Karpas-422 (cell line): Measurements from ENCODE around the gene RNF144A. TPM values are rescaled to one million over a fixed set of nuclear protein-coding genes. Genes with fewer than 3 reads are reported as not detected.

Experiments
- DNase-seq: peaks from one replicate; pipeline ENCODE4 v3.0.0-alpha.2; 2015
- H2AFZ ChIP-seq: fragments of 200-600 bp; sonication (generic); 2 replicates; pipeline ENCODE4 v1.6.1; 2014; ENCODE audit warnings: antibody characterized with exemption, low read length, mixed read lengths
- H3K27ac ChIP-seq: fragments of 200-600 bp; sonication (generic); 2 replicates; pipeline ENCODE4 v1.5.1; 2014; ENCODE audit warnings: mild to moderate bottlenecking, low read length, moderate library complexity
- H3K27me3 ChIP-seq: fragments of 200-600 bp; sonication (generic); 2 replicates; pipeline ENCODE4 v1.6.1; 2014; ENCODE audit warnings: low read length, mixed read lengths
- H3K36me3 ChIP-seq: fragments of 200-600 bp; sonication (generic); 2 replicates; pipeline ENCODE4 v1.6.1; 2014; ENCODE audit warnings: low read length, mixed read lengths; ENCODE audit not compliant: insufficient read depth
- H3K4me1 ChIP-seq: fragments of 200-600 bp; sonication (generic); 2 replicates; pipeline ENCODE4 v1.6.1; 2014; ENCODE audit warnings: mild to moderate bottlenecking, low read length, mixed read lengths
- H3K4me2 ChIP-seq: fragments of 200-600 bp; sonication (generic); 2 replicates; pipeline ENCODE4 v1.6.1; 2014; ENCODE audit warnings: low read length, low read depth, mild to moderate bottlenecking; ENCODE audit not compliant: poor library complexity, severe bottlenecking
- H3K4me3 ChIP-seq: fragments of 200-600 bp; sonication (generic); 2 replicates; pipeline ENCODE4 v1.5.1; 2014; ENCODE audit warnings: mild to moderate bottlenecking, antibody characterized with exemption, low read length, mixed read lengths
- H3K79me2 ChIP-seq: fragments of 200-600 bp; sonication (generic); 2 replicates; pipeline ENCODE4 v1.6.1; 2014; ENCODE audit warnings: mild to moderate bottlenecking, low read length, mixed read lengths
- H3K9ac ChIP-seq: fragments of 200-600 bp; sonication (generic); 2 replicates; pipeline ENCODE4 v1.6.0; 2014; ENCODE audit warnings: low read length
- H3K9me2 ChIP-seq: fragments of 200-600 bp; sonication (generic), shearing (Covaris generic); replicated peaks from 2 replicates; pipeline ENCODE4 v1.6.0; 2014; ENCODE audit warnings: mild to moderate bottlenecking, low read length, moderate library complexity; ENCODE audit not compliant: insufficient read depth
- H3K9me3 ChIP-seq: fragments of 300-700, 200-600 bp; sonication (generic); 2 replicates; pipeline ENCODE4 v1.6.1; 2014; ENCODE audit warnings: low read length, mixed read lengths
- H4K20me1 ChIP-seq: fragments of 200-600 bp; sonication (generic); 2 replicates; pipeline ENCODE4 v1.6.1; 2014; ENCODE audit warnings: mild to moderate bottlenecking, antibody characterized with exemption, low read length, low read depth; ENCODE audit not compliant: insufficient read depth
- total RNA-seq: library from RNA; depleted of rRNA; stranded (reverse); fragments of >200 nt; shearing (Covaris generic); gene quantifications from 2 replicates; pipeline ENCODE4 v1.2.3, GENCODE V29; 2014; ENCODE audit warnings: low replicate concordance

RNF144A gene
- total RNA-seq, 1 experiment from 2014 or later: 0.07 TPM

- Histone ChIP-seq H3K27ac (no peak overlapping the region), H3K9me3 (no peaks in the 10 kb centered on the region), H3K79me2 (no peaks in the 10 kb centered on the region), H3K4me3 (no peak overlapping the region), H3K36me3 (no peaks in the 10 kb centered on the region), H3K9ac (no peak overlapping the region), H3K27me3 (no peaks in the 10 kb centered on the region), H3K4me1 (peaks cover 7% of the 10 kb centered on the region), H2AFZ (no peak overlapping the region), H4K20me1 (no peaks in the 10 kb centered on the region), H3K4me2 (no peak overlapping the region), H3K9me2 (no peaks in the 10 kb centered on the region)
- DNase-seq: no peak
Measured at GRCh38 chr2:7047661-7048060, 130.4 kb downstream of the RNF144A start.

GRCh38 chr2:7048762-7049294 is 131.6 kb downstream of the RNF144A start:
- H2AFZ ChIP-seq: no peak overlapping the region
- H3K27me3 ChIP-seq: no peaks in the 10 kb centered on the region
- H3K36me3 ChIP-seq: no peaks in the 10 kb centered on the region
- DNase-seq: no peak
- H3K79me2 ChIP-seq: no peaks in the 10 kb centered on the region
- H3K9me3 ChIP-seq: no peaks in the 10 kb centered on the region
- no peak overlapping the region for H3K9ac ChIP-seq
- H3K4me2 ChIP-seq: no peak overlapping the region
- H3K27ac ChIP-seq: no peak overlapping the region
- no peak overlapping the region for H3K4me3 ChIP-seq
- H3K4me1 ChIP-seq: peaks cover 7% of the 10 kb centered on the region
- H3K9me2 ChIP-seq: no peaks in the 10 kb centered on the region
- no peaks in the 10 kb centered on the region for H4K20me1 ChIP-seq

GRCh38 chr2:7052404-7052803 is 135.2 kb downstream of the RNF144A start:
- Histone ChIP-seq H3K36me3 (no peaks in the 10 kb centered on the region), H3K9ac (no peak overlapping the region), H2AFZ (no peak overlapping the region), H3K9me3 (no peaks in the 10 kb centered on the region), H3K4me2 (no peak overlapping the region), H3K4me3 (no peak overlapping the region), H3K27ac (no peak overlapping the region), H3K9me2 (no peaks in the 10 kb centered on the region), H3K4me1 (peaks cover 7% of the 10 kb centered on the region), H4K20me1 (no peaks in the 10 kb centered on the region), H3K27me3 (no peaks in the 10 kb centered on the region), H3K79me2 (no peaks in the 10 kb centered on the region)
- DNase-seq: no peak

- Histone ChIP-seq H3K9me2 (no peaks in the 10 kb centered on the region), H2AFZ (no peak overlapping the region), H3K4me1 (peaks cover 18% of the 10 kb centered on the region), H4K20me1 (no peaks in the 10 kb centered on the region), H3K9me3 (no peaks in the 10 kb centered on the region), H3K27ac (no peak overlapping the region), H3K4me3 (no peak overlapping the region), H3K9ac (no peak overlapping the region), H3K36me3 (no peaks in the 10 kb centered on the region), H3K79me2 (no peaks in the 10 kb centered on the region), H3K4me2 (no peak overlapping the region), H3K27me3 (no peaks in the 10 kb centered on the region)
- DNase-seq: no peak
Measured at GRCh38 chr2:7053650-7054265, 136.5 kb downstream of the RNF144A start.

DNA sequence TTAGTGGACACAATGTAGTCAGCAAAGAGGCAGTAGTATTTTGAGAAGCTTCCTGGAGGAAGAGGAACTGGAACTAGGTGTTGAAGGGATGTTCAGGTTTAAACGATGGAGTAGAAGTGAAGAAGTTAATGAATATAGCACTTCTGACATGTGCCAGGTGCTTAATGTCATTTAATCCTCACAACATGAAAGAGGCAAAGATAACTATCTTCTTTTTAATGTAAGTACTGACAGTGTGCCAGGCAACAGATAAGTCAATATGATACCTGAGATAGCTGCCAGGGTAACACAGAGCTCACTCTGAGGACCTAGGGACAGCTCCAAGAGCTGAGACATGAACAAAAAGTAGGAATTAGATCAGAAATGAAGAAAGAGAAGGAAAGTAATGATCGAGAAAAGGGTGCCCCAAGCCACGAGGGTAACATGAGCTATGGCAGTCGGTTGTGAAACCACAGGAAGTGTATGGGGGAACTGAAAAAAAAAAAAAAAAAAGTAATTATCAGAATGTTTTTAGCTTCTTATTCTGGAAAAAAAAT is 140.7 kb downstream of the RNF144A start:
- H4K20me1 ChIP-seq: no peaks in the 10 kb centered on the region
- no peak overlapping the region for H3K27ac ChIP-seq
- no peak overlapping the region for H3K9ac ChIP-seq
- no peaks in the 10 kb centered on the region for H3K36me3 ChIP-seq
- H3K4me2 ChIP-seq: peak overlapping the region; percentile 47
- H3K9me3 ChIP-seq: no peaks in the 10 kb centered on the region
- H3K4me1 ChIP-seq: peaks cover 12% of the 10 kb centered on the region
- H2AFZ ChIP-seq: no peak overlapping the region
- peak overlapping the region; percentile 13; the same call in 1 of the 2 replicates for H3K4me3 ChIP-seq
- peak; percentile 52 for DNase-seq
- H3K79me2 ChIP-seq: no peaks in the 10 kb centered on the region
- H3K27me3 ChIP-seq: no peaks in the 10 kb centered on the region
- no peaks in the 10 kb centered on the region for H3K9me2 ChIP-seq

- Histone ChIP-seq H3K27ac (no peak overlapping the region), H3K9me3 (no peaks in the 10 kb centered on the region), H3K9ac (no peak overlapping the region), H3K4me2 (no peak overlapping the region), H3K79me2 (no peaks in the 10 kb centered on the region), H3K4me3 (no peak overlapping the region), H3K27me3 (no peaks in the 10 kb centered on the region), H3K36me3 (no peaks in the 10 kb centered on the region), H4K20me1 (no peaks in the 10 kb centered on the region), H3K9me2 (no peaks in the 10 kb centered on the region), H3K4me1 (peaks cover 12% of the 10 kb centered on the region), H2AFZ (no peak overlapping the region)
- no peak for DNase-seq
Measured at GRCh38 chr2:7060156-7060555, 142.9 kb downstream of the RNF144A start.

GRCh38 chr2:7060631-7061449 is 143.6 kb downstream of the RNF144A start:
- Histone ChIP-seq H3K4me3 (no peak overlapping the region), H3K27ac (no peak overlapping the region), H3K4me2 (no peak overlapping the region), H3K9me2 (no peaks in the 10 kb centered on the region), H3K36me3 (no peaks in the 10 kb centered on the region), H3K9ac (no peak overlapping the region), H3K27me3 (no peaks in the 10 kb centered on the region), H2AFZ (no peak overlapping the region), H3K9me3 (no peaks in the 10 kb centered on the region), H3K79me2 (no peaks in the 10 kb centered on the region), H4K20me1 (no peaks in the 10 kb centered on the region), H3K4me1 (peaks cover 12% of the 10 kb centered on the region)
- no peak for DNase-seq

DNA sequence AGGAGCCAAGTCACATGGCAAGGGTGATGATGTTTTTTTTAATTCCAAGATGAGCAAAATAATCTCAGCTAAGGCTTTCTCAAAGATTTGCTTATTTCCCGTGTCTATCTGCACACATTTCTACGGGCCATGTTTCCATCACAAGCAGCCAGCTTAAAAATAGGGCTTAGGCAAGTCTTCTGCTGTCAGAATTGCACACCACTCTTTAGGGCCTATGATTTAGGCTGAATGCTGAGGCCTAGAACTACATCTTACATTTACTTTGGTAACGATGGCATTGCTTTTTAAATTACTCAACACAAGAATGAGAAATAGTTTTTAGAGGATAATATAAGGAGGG is 144.2 kb downstream of the RNF144A start:
- Histone ChIP-seq H3K9me2 (no peaks in the 10 kb centered on the region), H4K20me1 (no peaks in the 10 kb centered on the region), H3K4me1 (peaks cover 12% of the 10 kb centered on the region), H3K27me3 (no peaks in the 10 kb centered on the region), H3K27ac (no peak overlapping the region), H3K4me3 (no peak overlapping the region), H3K79me2 (no peaks in the 10 kb centered on the region), H3K9ac (no peak overlapping the region), H3K4me2 (no peak overlapping the region), H2AFZ (no peak overlapping the region), H3K9me3 (no peaks in the 10 kb centered on the region), H3K36me3 (no peaks in the 10 kb centered on the region)
- DNase-seq: no peak
